CMK (cell line): ENCODE data around the gene TMEM217.
A peak's percentile ranks its signal among the peaks of the same experiment; 100 is the strongest.

ENCODE experiments used
- DNase-seq: peaks from one replicate; pipeline ENCODE4 v3.0.0-alpha.2; 2010; ENCODE audit warnings: low read depth

TMEM217 gene

DNA sequence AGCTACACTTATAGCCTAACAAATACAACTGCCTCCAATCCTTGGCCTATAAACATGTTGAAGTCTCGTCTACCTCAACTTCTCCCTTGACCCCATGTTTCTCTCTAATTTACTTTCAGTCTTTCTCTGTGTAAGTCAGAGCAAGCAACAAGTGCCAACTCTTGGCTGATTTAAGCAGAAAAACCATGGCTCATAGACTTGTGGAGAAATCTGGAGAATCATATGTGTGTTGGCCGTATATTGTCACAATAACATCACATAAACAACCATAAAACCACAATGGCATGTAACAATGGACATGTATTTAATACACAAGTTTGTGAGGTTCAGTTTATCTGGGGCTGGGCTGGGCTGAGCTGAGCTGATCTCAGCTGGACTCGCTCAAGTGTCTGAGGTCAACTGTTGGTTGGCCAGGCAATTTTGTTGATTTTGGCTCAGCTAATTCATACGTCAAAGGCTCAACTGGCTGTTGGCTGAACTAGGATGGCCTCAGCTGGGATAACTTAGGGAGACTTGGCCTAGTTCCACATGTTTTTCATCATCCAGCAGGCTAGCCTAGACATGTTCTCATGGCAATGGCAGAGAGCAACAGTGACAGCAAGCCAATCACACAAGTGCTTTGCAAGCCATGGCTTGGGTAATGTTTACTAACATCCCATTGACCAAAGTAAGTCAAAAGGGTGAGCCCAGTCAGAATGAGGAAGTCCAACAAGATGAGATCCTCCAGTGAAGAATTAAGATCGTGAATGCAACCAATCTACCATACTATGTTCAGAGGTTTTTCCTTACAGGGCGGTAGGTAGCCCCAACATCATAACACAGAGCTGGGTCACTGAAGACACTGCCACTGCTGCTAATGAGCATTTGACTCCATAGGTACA is 13.3 kb downstream of the TMEM217 start:
- no peak for DNase-seq

- no peak for DNase-seq
Observed at GRCh38 chr6:37243816-37244370, 14.1 kb downstream of the TMEM217 start.

GRCh38 chr6:37243131-37243815 is 14.7 kb downstream of the TMEM217 start:
- no peak for DNase-seq

DNA sequence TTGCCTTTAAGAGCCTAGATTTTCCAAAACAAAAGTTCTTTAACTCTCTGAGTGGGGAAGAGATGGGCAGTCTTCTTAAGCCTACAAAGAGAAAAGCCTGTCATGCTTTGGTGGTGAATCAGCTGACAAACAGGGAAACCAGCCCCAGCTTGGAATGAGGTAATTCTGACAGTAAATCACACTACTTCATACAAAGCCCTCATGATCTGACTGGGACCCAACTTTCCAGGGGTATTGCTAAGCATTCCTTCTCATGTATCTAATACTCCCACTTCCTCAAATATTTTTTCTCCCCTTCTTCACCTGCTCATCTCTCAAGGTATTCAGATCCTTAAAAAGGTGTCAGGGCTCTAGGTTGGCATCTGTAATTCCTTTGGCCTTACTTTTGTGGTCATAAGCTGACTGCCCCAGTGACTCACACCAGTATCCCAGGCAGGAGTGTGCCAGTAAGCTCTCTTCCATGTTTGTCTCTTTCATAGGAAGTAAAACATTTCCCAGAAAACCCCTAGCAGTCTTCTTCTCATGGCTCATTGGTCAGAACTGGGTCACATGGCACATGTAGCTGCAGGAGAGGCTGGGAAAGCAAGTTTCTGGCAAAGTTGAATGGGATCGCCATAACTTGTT is 15.4 kb downstream of the TMEM217 start:
- DNase-seq = no peak

DNA sequence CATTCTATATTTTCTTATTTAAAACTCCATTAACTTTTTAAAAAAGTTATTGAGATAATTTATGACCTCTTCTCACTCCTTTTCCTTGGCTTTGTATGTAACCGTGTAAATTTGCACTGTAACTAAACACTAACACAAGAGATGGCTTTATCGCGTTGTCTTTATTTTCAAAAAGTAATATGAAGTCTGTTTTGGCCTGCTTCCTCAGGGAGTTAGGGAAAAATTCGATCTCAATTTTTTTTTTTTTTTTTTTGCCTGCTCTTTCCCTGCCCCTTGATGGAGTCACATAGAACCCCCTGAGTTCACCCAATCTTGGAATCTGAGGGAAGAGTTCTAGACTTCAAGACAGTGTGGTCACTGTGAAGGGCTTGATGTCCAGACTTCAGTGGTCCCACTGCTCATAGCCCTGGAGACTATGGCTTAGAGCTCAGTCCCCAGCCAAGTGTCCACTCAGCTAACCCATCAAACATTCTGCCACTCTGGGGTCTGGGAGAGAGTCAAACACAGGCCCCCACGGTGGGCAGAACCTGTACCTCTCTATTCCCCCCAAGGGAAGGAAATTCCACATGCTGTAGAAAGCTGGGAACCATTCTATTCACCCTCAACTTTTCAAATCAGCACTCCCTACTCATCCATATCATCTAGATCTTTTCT is 16.0 kb downstream of the TMEM217 start:
- DNase-seq = no peak

- DNase-seq = no peak
Observed at GRCh38 chr6:37241131-37241530, 16.8 kb downstream of the TMEM217 start.

GRCh38 chr6:37239950-37240713 is 17.8 kb downstream of the TMEM217 start:
- peak; percentile 83 for DNase-seq

- no peak for DNase-seq
Observed at GRCh38 chr6:37239526-37239925, 18.4 kb downstream of the TMEM217 start.

DNA sequence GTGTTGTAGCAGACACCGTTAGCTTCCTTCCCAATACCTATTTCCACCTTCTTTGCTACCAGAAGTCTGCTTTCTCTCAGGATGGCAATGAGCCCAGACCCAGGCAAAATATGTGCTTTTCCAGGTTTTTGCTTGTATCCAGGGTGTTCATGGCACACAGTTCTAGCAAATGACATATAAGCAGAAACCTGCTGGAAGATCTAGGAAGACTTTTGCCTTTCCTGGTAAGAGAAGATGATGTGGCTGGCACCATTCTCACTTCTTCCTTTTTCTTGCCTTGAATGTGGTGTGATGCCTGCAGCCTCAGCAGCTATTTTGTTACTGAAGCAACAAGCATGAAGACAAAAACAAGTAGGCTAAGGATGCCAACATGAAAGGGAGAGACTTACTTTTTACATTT is 19.6 kb downstream of the TMEM217 start:
- DNase-seq = no peak

DNA sequence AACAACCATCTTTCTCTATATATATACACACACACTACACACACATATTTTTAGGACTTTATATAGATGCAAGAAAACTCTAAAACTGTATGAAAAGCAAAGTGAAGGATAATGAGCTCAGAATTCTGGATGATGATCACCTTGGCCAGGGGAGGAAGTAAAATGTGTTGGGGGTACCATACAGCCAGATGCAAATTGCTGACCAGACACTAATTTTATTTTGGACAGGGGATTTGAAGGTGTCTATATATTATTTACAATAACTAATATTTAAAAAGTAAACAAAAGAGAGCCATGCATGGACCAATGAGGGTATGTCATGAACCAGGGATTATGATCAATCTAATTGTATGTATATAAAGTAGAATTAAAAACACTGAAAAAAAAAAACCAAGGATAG is 20.2 kb downstream of the TMEM217 start:
- no peak for DNase-seq

GRCh38 chr6:37236921-37237320 is 21.0 kb downstream of the TMEM217 start:
- no peak for DNase-seq

GRCh38 chr6:37233541-37233940 is 24.4 kb downstream of the TMEM217 start:
- DNase-seq = no peak

- DNase-seq = no peak
Observed at GRCh38 chr6:37232430-37233017, 25.4 kb downstream of the TMEM217 start.

- DNase-seq = no peak
Observed at GRCh38 chr6:37230104-37230503, 27.8 kb downstream of the TMEM217 start.

DNA sequence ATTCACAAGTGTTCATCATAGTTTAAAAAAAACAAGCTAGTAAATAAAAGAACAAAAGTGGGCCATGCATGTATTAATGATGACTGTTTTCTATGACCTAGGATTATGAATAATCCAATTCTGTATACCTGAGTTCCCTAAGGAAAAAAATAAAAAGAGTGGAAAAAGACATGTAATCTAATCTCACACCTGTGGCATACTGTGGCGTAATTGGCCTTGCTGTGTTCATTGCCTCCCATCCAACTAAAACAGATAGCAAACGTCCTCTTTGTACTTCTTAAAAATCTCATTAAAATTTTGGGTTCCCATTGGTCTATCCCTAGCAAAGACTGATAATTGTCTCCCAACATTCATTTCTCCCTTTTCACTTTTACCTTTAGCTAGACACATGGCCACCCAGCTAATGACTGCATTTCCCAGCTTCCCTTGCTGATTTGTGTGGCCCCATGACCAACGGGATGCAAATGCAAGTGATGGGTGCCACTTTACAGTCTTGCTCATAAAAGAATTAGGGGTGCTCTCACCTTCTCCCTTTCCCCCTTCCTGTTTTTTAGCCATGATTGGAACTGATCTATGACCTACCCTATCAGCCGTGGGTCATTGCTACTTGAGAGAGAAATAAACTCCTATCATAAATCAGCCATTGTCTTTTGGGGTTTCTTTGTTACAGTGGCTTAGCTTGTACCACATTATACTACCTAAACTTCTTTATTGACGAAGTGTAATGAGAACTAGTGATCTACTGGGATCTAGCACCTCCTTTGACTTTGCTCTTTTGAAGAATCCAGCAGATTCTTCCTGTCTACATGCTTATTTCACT is 32.4 kb downstream of the TMEM217 start:
- DNase-seq = no peak

DNA sequence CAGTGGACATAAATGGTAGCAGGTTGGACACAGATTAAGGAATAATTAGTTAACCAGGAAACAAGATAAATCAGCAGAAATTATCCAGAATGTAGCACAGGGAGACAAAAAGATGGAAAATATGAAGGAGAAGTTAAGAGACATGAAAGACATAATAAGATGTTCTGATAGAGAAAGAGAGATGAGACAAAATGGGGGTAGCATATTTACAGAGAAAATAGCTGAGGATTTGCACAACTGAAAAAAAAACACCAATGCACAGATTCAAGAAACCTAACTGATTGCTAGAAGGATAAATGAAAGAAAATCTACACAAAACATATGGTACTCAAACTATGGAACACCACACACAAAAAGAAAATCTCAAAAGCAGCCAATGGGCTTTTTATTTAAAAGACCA is 35.0 kb downstream of the TMEM217 start:
- DNase-seq = no peak

DNA sequence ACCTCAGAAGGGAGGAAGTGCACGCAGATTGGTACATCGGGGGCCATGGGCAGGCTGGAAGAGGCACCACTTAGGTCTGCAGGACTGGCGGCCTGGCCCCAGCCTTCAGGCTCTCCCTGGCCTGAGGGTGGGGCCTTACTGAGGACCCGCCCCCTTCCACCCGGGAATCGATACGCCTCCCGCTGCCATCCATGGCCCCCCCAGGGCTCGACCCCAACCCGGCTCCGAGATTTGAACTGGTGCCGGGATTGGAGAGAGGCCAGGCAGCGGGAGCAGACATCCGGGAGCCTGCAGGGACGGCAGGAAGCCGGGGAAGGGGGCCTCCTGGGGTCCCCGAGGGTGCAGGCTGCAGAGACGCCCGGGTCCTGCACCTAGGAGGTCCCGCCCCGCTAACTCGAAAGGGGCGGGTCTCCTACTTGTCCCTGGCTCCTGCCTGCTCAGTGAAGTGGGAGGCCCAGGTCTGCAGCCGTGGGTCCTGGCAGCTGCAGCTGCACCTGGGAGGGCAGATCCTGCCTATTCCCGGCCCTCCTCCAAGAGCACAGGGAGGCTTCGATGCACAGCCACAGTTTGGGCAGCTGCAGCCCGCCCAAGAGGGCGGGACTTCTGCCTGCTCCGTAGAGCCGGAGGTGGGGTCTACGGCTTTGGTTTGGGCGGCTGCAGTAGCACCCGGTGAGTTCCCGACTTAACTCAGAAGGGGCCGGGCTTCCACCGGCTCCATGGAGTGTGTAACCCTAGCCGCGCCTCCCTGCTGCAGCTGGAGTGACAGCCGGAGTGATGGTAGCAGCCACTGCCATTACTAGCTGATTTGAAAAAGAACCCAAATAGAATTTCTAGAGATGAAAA is 35.6 kb downstream of the TMEM217 start:
- DNase-seq = peak; percentile 67

GRCh38 chr6:37221585-37222124 is 36.3 kb downstream of the TMEM217 start:
- DNase-seq = no peak

DNA sequence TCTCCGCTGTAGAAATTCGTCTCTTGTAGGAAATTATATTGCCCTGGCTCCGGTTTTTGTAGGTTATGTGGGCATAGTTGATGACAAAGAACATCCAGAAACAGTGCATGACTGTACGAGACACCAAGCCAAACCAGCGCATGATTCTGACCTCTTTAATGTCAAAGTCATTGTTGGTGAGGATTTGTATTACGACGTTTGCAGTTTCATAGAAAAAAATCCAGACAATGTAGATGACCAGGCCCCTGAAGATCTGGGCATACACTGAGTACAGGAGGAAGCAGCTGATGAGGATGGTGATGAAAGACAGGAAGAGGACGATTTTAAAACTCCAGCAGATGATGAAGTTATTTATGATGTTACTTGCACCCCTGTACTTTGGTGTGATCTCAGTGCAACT is 39.4 kb downstream of the TMEM217 start:
- DNase-seq = no peak
